GM12873 (cell line): ENCODE measurements around the gene KASH5.

Source experiments
- TF ChIP-seq, protein P1 (sequence below): IDR thresholded peaks from 2 replicates; pipeline ENCODE4 v1.5.1; 2012; ENCODE audit warnings: low read depth, mild to moderate bottlenecking, moderate library complexity, low read length, control low read depth; ENCODE audit not compliant: insufficient read depth; ENCODE audit errors: missing control alignments

The KASH5 gene

DNA sequence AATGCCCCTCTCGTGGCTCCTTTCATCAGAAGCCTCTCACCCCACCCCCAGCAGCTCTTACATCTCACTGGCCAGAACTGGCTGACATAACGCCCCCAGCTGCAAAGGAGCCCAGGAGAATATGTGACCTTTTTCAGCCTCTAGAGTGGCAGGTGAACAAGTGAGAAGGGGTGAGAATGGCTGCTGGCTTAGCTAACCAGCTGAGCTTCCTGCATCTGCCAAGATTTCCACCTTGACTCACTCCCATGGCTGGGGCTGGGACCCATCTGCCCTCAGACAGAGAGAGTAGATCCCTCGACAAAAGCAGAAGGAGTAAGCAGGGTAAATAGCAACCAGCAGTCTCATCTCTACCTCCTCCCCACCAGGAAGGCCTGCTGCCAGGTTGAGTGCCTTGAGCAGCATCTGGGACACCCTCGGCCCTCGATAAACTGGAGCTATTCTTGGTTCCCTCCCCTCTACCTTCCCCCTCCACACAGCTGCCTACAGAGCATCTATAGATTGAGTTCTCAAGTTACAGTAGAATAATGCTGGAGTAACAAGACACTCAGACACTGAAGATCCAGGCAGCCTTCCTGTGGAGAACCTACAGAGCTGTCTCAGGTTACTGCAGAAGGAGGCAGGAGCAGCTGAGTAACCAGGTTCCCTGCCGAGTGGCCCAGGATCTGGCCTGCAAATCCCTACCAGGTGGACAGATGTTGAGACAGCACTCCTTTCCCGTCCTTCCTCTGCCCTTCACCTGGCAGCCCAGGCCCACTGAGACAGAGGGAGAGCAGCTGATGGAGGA is 15.5 kb downstream of the KASH5 start:
- TF ChIP-seq, protein P1, sequence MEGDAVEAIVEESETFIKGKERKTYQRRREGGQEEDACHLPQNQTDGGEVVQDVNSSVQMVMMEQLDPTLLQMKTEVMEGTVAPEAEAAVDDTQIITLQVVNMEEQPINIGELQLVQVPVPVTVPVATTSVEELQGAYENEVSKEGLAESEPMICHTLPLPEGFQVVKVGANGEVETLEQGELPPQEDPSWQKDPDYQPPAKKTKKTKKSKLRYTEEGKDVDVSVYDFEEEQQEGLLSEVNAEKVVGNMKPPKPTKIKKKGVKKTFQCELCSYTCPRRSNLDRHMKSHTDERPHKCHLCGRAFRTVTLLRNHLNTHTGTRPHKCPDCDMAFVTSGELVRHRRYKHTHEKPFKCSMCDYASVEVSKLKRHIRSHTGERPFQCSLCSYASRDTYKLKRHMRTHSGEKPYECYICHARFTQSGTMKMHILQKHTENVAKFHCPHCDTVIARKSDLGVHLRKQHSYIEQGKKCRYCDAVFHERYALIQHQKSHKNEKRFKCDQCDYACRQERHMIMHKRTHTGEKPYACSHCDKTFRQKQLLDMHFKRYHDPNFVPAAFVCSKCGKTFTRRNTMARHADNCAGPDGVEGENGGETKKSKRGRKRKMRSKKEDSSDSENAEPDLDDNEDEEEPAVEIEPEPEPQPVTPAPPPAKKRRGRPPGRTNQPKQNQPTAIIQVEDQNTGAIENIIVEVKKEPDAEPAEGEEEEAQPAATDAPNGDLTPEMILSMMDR, result no peak

DNA sequence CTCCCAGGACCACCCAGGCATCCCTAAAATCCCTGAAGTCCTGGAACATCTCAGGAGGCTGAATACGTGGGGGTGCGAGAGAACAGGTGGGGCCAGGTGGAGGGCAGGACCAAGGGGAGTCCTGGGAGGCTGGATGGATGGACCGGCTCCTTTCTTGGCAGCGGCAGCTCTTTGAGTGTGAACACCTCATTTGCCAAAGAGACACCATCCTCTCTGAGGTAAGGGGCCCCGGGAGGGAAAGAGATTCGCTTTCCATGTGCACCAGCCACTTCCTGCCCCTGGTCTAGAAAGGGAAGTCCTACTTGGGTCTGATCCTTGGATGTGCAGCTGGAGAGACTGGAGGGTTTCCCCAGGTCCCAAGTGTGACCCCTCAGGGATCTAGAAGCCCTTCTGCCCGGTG is 19.0 kb downstream of the KASH5 start:
- TF ChIP-seq, protein P1, result no peak

GRCh38 chr19:49407482-49408015 is 19.5 kb downstream of the KASH5 start:
- TF ChIP-seq, protein P1, result no peak

DNA sequence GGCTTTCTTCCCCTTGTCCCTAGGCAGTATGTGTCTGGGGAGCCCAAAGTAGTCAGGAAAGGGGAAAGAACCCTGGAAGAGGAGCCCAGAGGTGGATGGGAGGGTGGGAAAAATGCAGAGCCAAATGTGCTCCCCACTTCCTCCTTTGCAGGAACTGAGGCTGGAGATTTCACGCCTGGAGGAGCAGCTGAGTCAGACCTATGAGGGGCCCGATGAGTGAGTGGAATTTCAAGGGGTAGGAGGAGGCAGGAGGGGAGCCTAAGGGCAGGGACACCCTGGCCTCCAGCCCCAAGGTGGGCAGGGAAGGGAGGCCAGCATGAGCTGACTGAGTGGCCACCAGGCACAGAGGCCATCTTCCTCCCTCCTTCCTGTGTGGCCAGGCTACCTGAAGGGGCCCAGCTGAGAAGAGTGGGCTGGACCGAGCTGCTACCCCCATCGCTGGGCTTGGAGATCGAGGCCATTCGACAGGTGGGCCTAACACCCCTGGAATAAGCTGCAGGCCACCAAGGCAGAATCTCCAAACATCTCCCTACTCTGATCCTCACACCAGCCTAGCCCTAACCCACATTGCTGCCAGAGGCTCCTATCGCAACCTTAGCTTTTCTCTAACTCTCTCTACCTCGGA is 20.9 kb downstream of the KASH5 start:
- TF ChIP-seq, protein P1, result no peak

- TF ChIP-seq, protein P1, result no peak
These were observed 21.5 kb downstream of the KASH5 start for GRCh38 chr19:49409441-49410029.

GRCh38 chr19:49411681-49412326 is 23.8 kb downstream of the KASH5 start:
- TF ChIP-seq, protein P1, result no peak

DNA sequence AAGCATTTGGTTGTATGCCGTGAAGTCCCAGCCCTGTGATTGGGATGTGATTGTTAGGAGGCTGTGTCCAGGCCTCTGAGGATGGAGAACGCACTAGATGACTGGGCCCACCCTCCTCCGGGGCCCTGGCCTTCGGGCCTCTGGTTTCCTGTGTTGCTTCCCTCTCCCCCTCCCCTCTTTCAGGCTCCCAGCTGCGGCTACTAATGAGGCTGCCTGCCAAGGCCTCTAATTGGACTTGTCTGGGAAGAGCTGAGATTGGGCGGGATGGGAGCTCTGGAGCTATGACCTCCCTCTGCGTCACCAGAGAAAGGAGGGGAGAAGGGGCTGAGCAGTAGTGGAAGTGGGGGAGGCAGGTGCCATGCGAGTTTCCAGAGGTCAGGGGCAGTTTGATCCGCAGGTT is 25.3 kb downstream of the KASH5 start:
- TF ChIP-seq, protein P1, result no peak
